HCT116 (cell line): ENCODE results near the gene ZBTB16. TPM values are rescaled to one million over a fixed set of nuclear protein-coding genes. Genes with fewer than 3 reads are reported as not detected.

Experiments
- ATAC-seq: fragments of 200-7000 bp; cut with Tn5 transposase; 2 replicates; pipeline ENCODE4 v1.9.1; 2020; ENCODE audit warnings: mild to moderate bottlenecking, moderate library complexity
- BruUV-seq: library from RNA; stranded (reverse); fragments of 400-500 nt; replicated peaks from 2 replicates; lab custom pipeline; 2021; lab: Mats Ljungman, UMichigan
- CTCF ChIA-PET: fragments of 300-600 bp; sonication (Branson Sonifier 250); formaldehyde crosslinking; loops from one replicate; lab custom pipeline; 2021; ENCODE audit warnings: antibody characterized with exemption; lab: Charles Lee
- POLR2A ChIA-PET: fragments of 300-600, 350-600 bp; sonication (Branson Sonifier 250); formaldehyde crosslinking; loops from one replicate; lab custom pipeline; 2021; ENCODE audit warnings: antibody characterized with exemption; lab: Charles Lee
- RAD21 ChIA-PET, 2 experiments: fragments of 300-600 bp; sonication (Branson Sonifier 250); formaldehyde crosslinking; loops; one replicate each; lab custom pipeline; 2023; ENCODE audit warnings: low total read pairs in 2 of 2; ENCODE audit not compliant: uncharacterized antibody in 2 of 2, unreplicated experiment in 2 of 2, low non-redundant PET in 1 of 2; lab: Charles Lee
- DNase-seq: peaks from one replicate; pipeline ENCODE4 v3.0.0-alpha.2; 2010; ENCODE audit warnings: low read depth, low spot score
- H2AFZ ChIP-seq: fragments of 200-600 bp; shearing (Covaris generic), sonication (generic); 2 replicates; pipeline ENCODE4 v1.6.1; 2017; ENCODE audit warnings: low read depth, mixed run types, mixed read lengths, antibody characterized with exemption, low read length; ENCODE audit not compliant: poor library complexity, severe bottlenecking
- H3K27ac ChIP-seq: 2 replicates; pipeline ENCODE4 v1.5.1; 2012; ENCODE audit warnings: low read depth, low read length
- H3K27me3 ChIP-seq: fragments of 200-600 bp; sonication (generic); 2 replicates; pipeline ENCODE4 v1.6.1; 2016; ENCODE audit warnings: mixed run types, low read length, mixed read lengths; ENCODE audit not compliant: insufficient read depth
- H3K36me3 ChIP-seq, 2 experiments: fragments of 200-500 bp in 1 of 2; fragments of 200-600 bp in 1 of 2; sonication (Bioruptor generic) in 1 of 2; sonication (generic) in 1 of 2; 2 replicates each; pipeline versions ENCODE4 v1.5.1 to v1.6.1; 2014 to 2016; ENCODE audit warnings: low read length in 2 of 2, inconsistent platforms in 1 of 2, mixed read lengths in 1 of 2, mixed run types in 1 of 2; ENCODE audit not compliant: insufficient read depth in 2 of 2, control insufficient read depth in 1 of 2
- H3K4me1 ChIP-seq, 2 experiments: fragments of 200-600 bp in 1 of 2; sonication (generic) in 1 of 2; 2 replicates each; pipeline versions ENCODE4 v1.5.1 to v1.6.1; 2012 to 2017; ENCODE audit warnings: low read length in 2 of 2, inconsistent platforms in 1 of 2, mild to moderate bottlenecking in 1 of 2, mixed read lengths in 1 of 2, mixed run types in 1 of 2, moderate library complexity in 1 of 2; ENCODE audit not compliant: insufficient read depth in 2 of 2, control insufficient read depth in 1 of 2
- H3K4me2 ChIP-seq: fragments of 200-600 bp; sonication (generic); 2 replicates; pipeline ENCODE4 v1.6.1; 2017; ENCODE audit warnings: mixed run types, low read length, mixed read lengths
- H3K4me3 ChIP-seq, 2 experiments: fragments of 200-600 bp in 1 of 2; sonication (generic) in 1 of 2; replicated peaks in 1 of 2; 2 replicates each; pipeline ENCODE4 v1.5.1; 2011 to 2016; ENCODE audit warnings: low read length in 2 of 2, control low read depth in 1 of 2, low read depth in 1 of 2, mild to moderate bottlenecking in 1 of 2, mixed read lengths in 1 of 2, mixed run types in 1 of 2
- H3K79me2 ChIP-seq: fragments of 200-600 bp; sonication (generic); 2 replicates; pipeline ENCODE4 v1.6.1; 2017; ENCODE audit warnings: mild to moderate bottlenecking, mixed run types, low read length, moderate library complexity, mixed read lengths; ENCODE audit not compliant: insufficient read depth
- H3K9ac ChIP-seq: fragments of 200-600 bp; sonication (generic); 2 replicates; pipeline ENCODE4 v1.6.1; 2016; ENCODE audit warnings: low read length, mixed read lengths
- H3K9me2 ChIP-seq: fragments of 200-600 bp; sonication (generic), shearing (Covaris generic); 2 replicates; pipeline ENCODE4 v1.6.1; 2017; ENCODE audit warnings: mixed run types, mild to moderate bottlenecking, moderate library complexity; ENCODE audit not compliant: insufficient read depth
- H3K9me3 ChIP-seq, 2 experiments: fragments of 200-500 bp in 1 of 2; fragments of 200-600 bp in 1 of 2; sonication (Bioruptor generic) in 1 of 2; sonication (generic) in 1 of 2; 2 replicates each; pipeline ENCODE4 v1.6.1; 2014 to 2017; ENCODE audit warnings: low read length in 2 of 2, mixed read lengths in 2 of 2, inconsistent platforms in 1 of 2, low read depth in 1 of 2, mild to moderate bottlenecking in 1 of 2, mixed run types in 1 of 2, moderate library complexity in 1 of 2; ENCODE audit not compliant: control insufficient read depth in 1 of 2, insufficient read depth in 1 of 2
- H4K20me1 ChIP-seq: fragments of 200-600 bp; sonication (generic), shearing (Covaris generic); 2 replicates; pipeline ENCODE4 v1.6.1; 2017; ENCODE audit warnings: mixed run types, mild to moderate bottlenecking, moderate library complexity; ENCODE audit not compliant: insufficient read depth
- ATF3 ChIP-seq: IDR thresholded peaks from 2 replicates; pipeline ENCODE4 v1.6.1; 2012
- CBX3 ChIP-seq: IDR thresholded peaks from 2 replicates; pipeline ENCODE4 v1.6.1; 2012; ENCODE audit warnings: low read depth
- CTCF ChIP-seq, 3 experiments: fragments of 200-600 bp in 1 of 3; sonication (generic) in 1 of 3; IDR thresholded peaks in 2 of 3; conservative IDR thresholded peaks in 1 of 3; 2 replicates each; pipeline ENCODE4 v1.5.1; 2012 to 2017; ENCODE audit warnings: low read depth in 2 of 3, low read length in 2 of 3, antibody characterized with exemption in 1 of 3, borderline replicate concordance in 1 of 3, control low read depth in 1 of 3, mild to moderate bottlenecking in 1 of 3, mixed read lengths in 1 of 3, mixed run types in 1 of 3, moderate library complexity in 1 of 3; ENCODE audit not compliant: insufficient read depth in 1 of 3
- EGR1 ChIP-seq: IDR thresholded peaks from 2 replicates; pipeline ENCODE4 v1.6.1; 2012; ENCODE audit warnings: low read depth
- EZH2 ChIP-seq: fragments of 200-600 bp; sonication (generic); IDR thresholded peaks from 2 replicates; pipeline ENCODE4 v1.6.1; 2017; ENCODE audit warnings: antibody characterized with exemption, mixed run types
- POLR2AphosphoS5 ChIP-seq: IDR thresholded peaks from 2 replicates; pipeline ENCODE4 v1.6.1; 2011; ENCODE audit warnings: mild to moderate bottlenecking, low read depth, low read length, moderate library complexity
- RAD21 ChIP-seq: IDR thresholded peaks from 2 replicates; pipeline ENCODE4 v1.6.1; 2012; ENCODE audit warnings: low read depth, mild to moderate bottlenecking
- REST ChIP-seq: IDR thresholded peaks from 2 replicates; pipeline ENCODE4 v1.6.1; 2012; ENCODE audit warnings: low read depth
- SRF ChIP-seq: IDR thresholded peaks from 2 replicates; pipeline ENCODE4 v1.6.1; 2012; ENCODE audit warnings: low read depth
- TCF7L2 ChIP-seq: IDR thresholded peaks from 2 replicates; pipeline ENCODE4 v1.7.0; 2011; ENCODE audit warnings: borderline replicate concordance, inconsistent platforms; ENCODE audit not compliant: insufficient read depth, insufficient read length; ENCODE audit errors: extremely low read depth
- YY1 ChIP-seq: IDR thresholded peaks from 2 replicates; pipeline ENCODE4 v1.6.1; 2011; ENCODE audit warnings: low read length, low read depth, moderate library complexity, mild to moderate bottlenecking; ENCODE audit not compliant: insufficient replicate concordance; ENCODE audit errors: extremely low read depth
- ZFX ChIP-seq: fragments of 450-650 bp; IDR thresholded peaks from 2 replicates; pipeline ENCODE4 v1.6.1; 2017
- ZNF274 ChIP-seq: fragments of 200-500 bp; sonication (Bioruptor generic); IDR thresholded peaks from 2 replicates; pipeline ENCODE4 v1.6.1; 2014; ENCODE audit warnings: mild to moderate bottlenecking, low read depth, low read length, inconsistent platforms
- intact Hi-C: fragments of 100-400 bp; cut with micrococcal nuclease; formaldehyde crosslinking; loops from 2 replicates; pipeline ENCODE4 v1.10.0; 2022
- total RNA-seq: library from RNA; stranded (reverse); gene quantifications from one replicate; pipeline ENCODE4 v1.2.1, GENCODE V29; 2021; ENCODE audit not compliant: unreplicated experiment

ZBTB16 gene
- total RNA-seq, 1 experiment from 2014 or later = 0.30 TPM

GRCh38 chr11:114011443-114011842 is 48.1 kb upstream of the ZBTB16 start (continued):
- TF ChIP-seq CTCF (IDR thresholded peaks at IDR 0.05 in 2 of 3, conservative IDR thresholded peaks at IDR 0.05 in 1 of 3; ENCODE audit: borderline replicate concordance in 1 of 3, insufficient read depth in 1 of 3, low read depth in 2 of 3, low read length in 2 of 3) = no peak
- no peak for TF ChIP-seq ZNF274
- no peak for TF ChIP-seq TCF7L2
- TF ChIP-seq EZH2 = no peak

GRCh38 chr11:114015117-114015516 is 44.4 kb upstream of the ZBTB16 start:
- no peak for DNase-seq
- Histone ChIP-seq H3K9me2 (no peaks in the 10 kb centered on the region), H3K79me2 (no peaks in the 10 kb centered on the region), H3K9me3 (no peaks in the 10 kb centered on the region), H2AFZ (no peak overlapping the region), H4K20me1 (no peaks in the 10 kb centered on the region), H3K4me3 (no peak overlapping the region), H3K27me3 (peaks cover 8% of the 10 kb centered on the region; the same call in 1 of the 2 replicates), H3K4me2 (no peak overlapping the region), H3K36me3 (no peaks in the 10 kb centered on the region), H3K9ac (no peak overlapping the region), H3K4me1 (no peaks in the 10 kb centered on the region), H3K27ac (no peak overlapping the region)
- intact Hi-C loops = no loop called here
- TF ChIP-seq YY1 = no peak
- TF ChIP-seq CBX3 = no peak
- no peak for TF ChIP-seq TCF7L2
- no peak for TF ChIP-seq POLR2AphosphoS5
- no peak for TF ChIP-seq RAD21
- TF ChIP-seq CTCF (IDR thresholded peaks at IDR 0.05 in 2 of 3, conservative IDR thresholded peaks at IDR 0.05 in 1 of 3; ENCODE audit: borderline replicate concordance in 1 of 3, insufficient read depth in 1 of 3, low read depth in 2 of 3, low read length in 2 of 3) = no peak
- TF ChIP-seq ATF3 = no peak
- TF ChIP-seq ZFX = no peak
- TF ChIP-seq SRF = no peak
- no peak for TF ChIP-seq EGR1
- no peak for TF ChIP-seq REST
- no peak for TF ChIP-seq EZH2
- ChIA-PET POLR2A (no interaction called here), CTCF (no interaction called here), RAD21 (no interaction called here)
- BruUV-seq = no TSS peak
- ATAC-seq = no peak
